WTC11 (cell line): Measurements from ENCODE around the gene RRAS. TPM values are rescaled to one million over a fixed set of nuclear protein-coding genes. Genes with fewer than 3 reads are reported as not detected.

Experiments
- ELF4 ChIP-seq: sonication (generic); formaldehyde crosslinking; IDR thresholded peaks from 2 replicates; pipeline ENCODE4 v1.8.1; 2022; ENCODE audit warnings: low read depth, mild to moderate bottlenecking, moderate library complexity, missing genetic modification reagents
- FOXJ3 ChIP-seq: sonication (generic); formaldehyde crosslinking; IDR thresholded peaks from 2 replicates; pipeline ENCODE4 v1.9.0; 2021; ENCODE audit warnings: missing genetic modification reagents, mild to moderate bottlenecking, borderline replicate concordance
- FOXP1 ChIP-seq: sonication (generic); formaldehyde crosslinking; IDR thresholded peaks from 2 replicates; pipeline ENCODE4 v1.8.0; 2022; ENCODE audit warnings: missing genetic modification reagents, mild to moderate bottlenecking, moderate library complexity, borderline replicate concordance
- GTF2I ChIP-seq: fragments of 250-450 bp; sonication (Bioruptor Pico); conservative IDR thresholded peaks from 2 replicates; pipeline ENCODE4 v1.4.0; 2021; ENCODE audit warnings: mild to moderate bottlenecking
- HMGA2 ChIP-seq: fragments of 250-450 bp; sonication (Bioruptor Pico); IDR thresholded peaks from 2 replicates; pipeline ENCODE4 v1.4.0; 2021; ENCODE audit warnings: mild to moderate bottlenecking, moderate library complexity
- JUN ChIP-seq: sonication (generic); formaldehyde crosslinking; IDR thresholded peaks from 2 replicates; pipeline ENCODE4 v1.8.0; 2023; ENCODE audit warnings: mild to moderate bottlenecking, missing genetic modification reagents
- KAT7 ChIP-seq: sonication (generic); formaldehyde crosslinking; IDR thresholded peaks from 2 replicates; pipeline ENCODE4 v1.8.1; 2023; ENCODE audit warnings: missing genetic modification reagents, mild to moderate bottlenecking, borderline replicate concordance
- MYBL2 ChIP-seq: sonication (generic); formaldehyde crosslinking; IDR thresholded peaks from 2 replicates; pipeline ENCODE4 v1.8.1; 2023; ENCODE audit warnings: mild to moderate bottlenecking, moderate library complexity, missing genetic modification reagents
- NR1H2 ChIP-seq: sonication (generic); formaldehyde crosslinking; IDR thresholded peaks from 2 replicates; pipeline ENCODE4 v1.9.0; 2021; ENCODE audit warnings: mild to moderate bottlenecking, moderate library complexity, missing genetic modification reagents
- NR3C1 ChIP-seq: sonication (generic); formaldehyde crosslinking; conservative IDR thresholded peaks from 2 replicates; pipeline ENCODE4 v1.8.1; 2023; ENCODE audit warnings: low read depth, mild to moderate bottlenecking, missing genetic modification reagents
- RELA ChIP-seq: sonication (generic); formaldehyde crosslinking; IDR thresholded peaks from 2 replicates; pipeline ENCODE4 v1.8.1; 2022; ENCODE audit warnings: missing genetic modification reagents, mild to moderate bottlenecking, borderline replicate concordance
- SP1 ChIP-seq: sonication (generic); formaldehyde crosslinking; conservative IDR thresholded peaks from 2 replicates; pipeline ENCODE4 v1.8.1; 2022; ENCODE audit warnings: missing genetic modification reagents
- TP53 ChIP-seq: sonication (generic); formaldehyde crosslinking; IDR thresholded peaks from 2 replicates; pipeline ENCODE4 v1.8.1; 2023; ENCODE audit warnings: mild to moderate bottlenecking, missing genetic modification reagents
- ZNF138 ChIP-seq: sonication (generic); formaldehyde crosslinking; conservative IDR thresholded peaks from 2 replicates; pipeline ENCODE4 v1.8.1; 2022; ENCODE audit warnings: mild to moderate bottlenecking, moderate library complexity, missing genetic modification reagents
- ZNF232 ChIP-seq: sonication (generic); formaldehyde crosslinking; IDR thresholded peaks from 2 replicates; pipeline ENCODE4 v1.8.0; 2022; ENCODE audit warnings: mild to moderate bottlenecking, missing genetic modification reagents
- ZNF263 ChIP-seq: sonication (generic); formaldehyde crosslinking; IDR thresholded peaks from 2 replicates; pipeline ENCODE4 v1.8.1; 2022; ENCODE audit warnings: low read depth, mild to moderate bottlenecking, moderate library complexity, missing genetic modification reagents
- total RNA-seq: library from RNA; stranded (reverse); gene quantifications from 3 replicates; pipeline ENCODE4 v1.2.3, GENCODE V29; 2021
- TF ChIP-seq, protein P1 (sequence below): fragments of 250-450 bp; sonication (Bioruptor Pico); IDR thresholded peaks from 2 replicates; pipeline ENCODE4 v1.9.0; 2021; ENCODE audit warnings: mild to moderate bottlenecking, borderline replicate concordance
- TF ChIP-seq, protein P2 (sequence below): sonication (generic); formaldehyde crosslinking; IDR thresholded peaks from 2 replicates; pipeline ENCODE4 v1.8.1; 2023; ENCODE audit warnings: mild to moderate bottlenecking, missing genetic modification reagents, borderline replicate concordance
- TF ChIP-seq, protein P3 (sequence below): sonication (generic); formaldehyde crosslinking; IDR thresholded peaks from 2 replicates; pipeline ENCODE4 v1.8.0; 2022; ENCODE audit warnings: mild to moderate bottlenecking, missing genetic modification reagents
- TF ChIP-seq, protein P4 (sequence below): sonication (generic); formaldehyde crosslinking; IDR thresholded peaks from 2 replicates; pipeline ENCODE4 v1.8.1; 2022; ENCODE audit warnings: low read depth, missing genetic modification reagents, borderline replicate concordance
- TF ChIP-seq, protein P5 (sequence below): sonication (generic); formaldehyde crosslinking; IDR thresholded peaks from 2 replicates; pipeline ENCODE4 v1.8.0; 2022; ENCODE audit warnings: mild to moderate bottlenecking, missing genetic modification reagents
- TF ChIP-seq, protein P6 (sequence below): sonication (generic); formaldehyde crosslinking; IDR thresholded peaks from 2 replicates; pipeline ENCODE4 v1.8.0; 2023; ENCODE audit warnings: missing genetic modification reagents, mild to moderate bottlenecking, borderline replicate concordance
- TF ChIP-seq, protein P7 (sequence below): sonication (generic); formaldehyde crosslinking; IDR thresholded peaks from 2 replicates; pipeline ENCODE4 v1.8.0; 2023; ENCODE audit warnings: missing genetic modification reagents

The RRAS gene
- total RNA-seq, 1 experiment from 2014 or later, result 11.4 TPM

DNA sequence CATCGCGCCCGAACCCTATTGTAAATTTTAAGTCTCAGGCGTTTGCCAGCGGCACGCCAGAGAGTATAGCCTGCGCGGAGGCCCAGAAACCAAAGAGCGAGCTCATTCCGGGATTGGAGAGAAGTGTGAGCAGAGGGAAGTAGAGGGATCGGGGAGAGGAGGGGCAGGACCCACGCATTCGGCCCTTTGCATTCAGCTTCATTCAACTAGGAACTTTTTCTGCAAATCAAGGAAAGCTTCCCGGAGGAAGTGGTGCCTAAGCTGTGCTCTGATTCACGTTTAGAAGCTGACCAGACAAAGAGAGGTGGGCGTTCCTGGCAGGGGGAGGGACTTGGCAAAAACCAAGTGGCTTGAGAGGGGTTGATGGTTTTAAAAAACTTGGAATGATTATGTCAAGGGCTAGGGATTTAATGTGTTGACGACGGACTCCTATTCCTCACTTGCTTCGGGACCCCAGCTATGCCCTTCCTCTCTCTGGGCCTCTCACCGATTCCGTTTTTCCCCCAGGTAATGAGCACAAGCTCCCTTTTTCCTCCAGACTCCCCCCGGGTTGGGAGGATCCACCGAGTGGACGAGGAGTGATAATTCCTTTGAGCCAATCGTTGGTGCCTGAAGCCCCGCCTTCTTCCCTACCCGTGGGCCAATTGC is 36.3 kb upstream of the RRAS start (continued):
- TF ChIP-seq ZNF232 (CRISPR knock-in tag) (no peak), NR3C1 (CRISPR knock-in tag) (no peak), KAT7 (CRISPR knock-in tag) (no peak), NR1H2 (CRISPR knock-in tag) (no peak), GTF2I (CRISPR knock-in tag) (no peak), TP53 (CRISPR knock-in tag) (no peak), HMGA2 (CRISPR knock-in tag) (no peak), JUN (CRISPR knock-in tag) (no peak), RELA (CRISPR knock-in tag) (no peak), FOXJ3 (no peak), ZNF263 (CRISPR knock-in tag) (no peak), FOXP1 (CRISPR knock-in tag) (no peak), SP1 (peak; percentile 49; the same call in 1 of the 2 replicates), MYBL2 (CRISPR knock-in tag) (no peak), ELF4 (no peak), ZNF138 (no peak)
- TF ChIP-seq, protein P1, sequence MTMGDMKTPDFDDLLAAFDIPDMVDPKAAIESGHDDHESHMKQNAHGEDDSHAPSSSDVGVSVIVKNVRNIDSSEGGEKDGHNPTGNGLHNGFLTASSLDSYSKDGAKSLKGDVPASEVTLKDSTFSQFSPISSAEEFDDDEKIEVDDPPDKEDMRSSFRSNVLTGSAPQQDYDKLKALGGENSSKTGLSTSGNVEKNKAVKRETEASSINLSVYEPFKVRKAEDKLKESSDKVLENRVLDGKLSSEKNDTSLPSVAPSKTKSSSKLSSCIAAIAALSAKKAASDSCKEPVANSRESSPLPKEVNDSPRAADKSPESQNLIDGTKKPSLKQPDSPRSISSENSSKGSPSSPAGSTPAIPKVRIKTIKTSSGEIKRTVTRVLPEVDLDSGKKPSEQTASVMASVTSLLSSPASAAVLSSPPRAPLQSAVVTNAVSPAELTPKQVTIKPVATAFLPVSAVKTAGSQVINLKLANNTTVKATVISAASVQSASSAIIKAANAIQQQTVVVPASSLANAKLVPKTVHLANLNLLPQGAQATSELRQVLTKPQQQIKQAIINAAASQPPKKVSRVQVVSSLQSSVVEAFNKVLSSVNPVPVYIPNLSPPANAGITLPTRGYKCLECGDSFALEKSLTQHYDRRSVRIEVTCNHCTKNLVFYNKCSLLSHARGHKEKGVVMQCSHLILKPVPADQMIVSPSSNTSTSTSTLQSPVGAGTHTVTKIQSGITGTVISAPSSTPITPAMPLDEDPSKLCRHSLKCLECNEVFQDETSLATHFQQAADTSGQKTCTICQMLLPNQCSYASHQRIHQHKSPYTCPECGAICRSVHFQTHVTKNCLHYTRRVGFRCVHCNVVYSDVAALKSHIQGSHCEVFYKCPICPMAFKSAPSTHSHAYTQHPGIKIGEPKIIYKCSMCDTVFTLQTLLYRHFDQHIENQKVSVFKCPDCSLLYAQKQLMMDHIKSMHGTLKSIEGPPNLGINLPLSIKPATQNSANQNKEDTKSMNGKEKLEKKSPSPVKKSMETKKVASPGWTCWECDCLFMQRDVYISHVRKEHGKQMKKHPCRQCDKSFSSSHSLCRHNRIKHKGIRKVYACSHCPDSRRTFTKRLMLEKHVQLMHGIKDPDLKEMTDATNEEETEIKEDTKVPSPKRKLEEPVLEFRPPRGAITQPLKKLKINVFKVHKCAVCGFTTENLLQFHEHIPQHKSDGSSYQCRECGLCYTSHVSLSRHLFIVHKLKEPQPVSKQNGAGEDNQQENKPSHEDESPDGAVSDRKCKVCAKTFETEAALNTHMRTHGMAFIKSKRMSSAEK (CRISPR knock-in tag), result no peak
- TF ChIP-seq, protein P2, sequence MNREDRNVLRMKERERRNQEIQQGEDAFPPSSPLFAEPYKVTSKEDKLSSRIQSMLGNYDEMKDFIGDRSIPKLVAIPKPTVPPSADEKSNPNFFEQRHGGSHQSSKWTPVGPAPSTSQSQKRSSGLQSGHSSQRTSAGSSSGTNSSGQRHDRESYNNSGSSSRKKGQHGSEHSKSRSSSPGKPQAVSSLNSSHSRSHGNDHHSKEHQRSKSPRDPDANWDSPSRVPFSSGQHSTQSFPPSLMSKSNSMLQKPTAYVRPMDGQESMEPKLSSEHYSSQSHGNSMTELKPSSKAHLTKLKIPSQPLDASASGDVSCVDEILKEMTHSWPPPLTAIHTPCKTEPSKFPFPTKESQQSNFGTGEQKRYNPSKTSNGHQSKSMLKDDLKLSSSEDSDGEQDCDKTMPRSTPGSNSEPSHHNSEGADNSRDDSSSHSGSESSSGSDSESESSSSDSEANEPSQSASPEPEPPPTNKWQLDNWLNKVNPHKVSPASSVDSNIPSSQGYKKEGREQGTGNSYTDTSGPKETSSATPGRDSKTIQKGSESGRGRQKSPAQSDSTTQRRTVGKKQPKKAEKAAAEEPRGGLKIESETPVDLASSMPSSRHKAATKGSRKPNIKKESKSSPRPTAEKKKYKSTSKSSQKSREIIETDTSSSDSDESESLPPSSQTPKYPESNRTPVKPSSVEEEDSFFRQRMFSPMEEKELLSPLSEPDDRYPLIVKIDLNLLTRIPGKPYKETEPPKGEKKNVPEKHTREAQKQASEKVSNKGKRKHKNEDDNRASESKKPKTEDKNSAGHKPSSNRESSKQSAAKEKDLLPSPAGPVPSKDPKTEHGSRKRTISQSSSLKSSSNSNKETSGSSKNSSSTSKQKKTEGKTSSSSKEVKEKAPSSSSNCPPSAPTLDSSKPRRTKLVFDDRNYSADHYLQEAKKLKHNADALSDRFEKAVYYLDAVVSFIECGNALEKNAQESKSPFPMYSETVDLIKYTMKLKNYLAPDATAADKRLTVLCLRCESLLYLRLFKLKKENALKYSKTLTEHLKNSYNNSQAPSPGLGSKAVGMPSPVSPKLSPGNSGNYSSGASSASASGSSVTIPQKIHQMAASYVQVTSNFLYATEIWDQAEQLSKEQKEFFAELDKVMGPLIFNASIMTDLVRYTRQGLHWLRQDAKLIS (CRISPR knock-in tag), result no peak
- TF ChIP-seq, protein P3, sequence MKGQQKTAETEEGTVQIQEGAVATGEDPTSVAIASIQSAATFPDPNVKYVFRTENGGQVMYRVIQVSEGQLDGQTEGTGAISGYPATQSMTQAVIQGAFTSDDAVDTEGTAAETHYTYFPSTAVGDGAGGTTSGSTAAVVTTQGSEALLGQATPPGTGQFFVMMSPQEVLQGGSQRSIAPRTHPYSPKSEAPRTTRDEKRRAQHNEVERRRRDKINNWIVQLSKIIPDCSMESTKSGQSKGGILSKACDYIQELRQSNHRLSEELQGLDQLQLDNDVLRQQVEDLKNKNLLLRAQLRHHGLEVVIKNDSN, result no peak
- TF ChIP-seq, protein P4, sequence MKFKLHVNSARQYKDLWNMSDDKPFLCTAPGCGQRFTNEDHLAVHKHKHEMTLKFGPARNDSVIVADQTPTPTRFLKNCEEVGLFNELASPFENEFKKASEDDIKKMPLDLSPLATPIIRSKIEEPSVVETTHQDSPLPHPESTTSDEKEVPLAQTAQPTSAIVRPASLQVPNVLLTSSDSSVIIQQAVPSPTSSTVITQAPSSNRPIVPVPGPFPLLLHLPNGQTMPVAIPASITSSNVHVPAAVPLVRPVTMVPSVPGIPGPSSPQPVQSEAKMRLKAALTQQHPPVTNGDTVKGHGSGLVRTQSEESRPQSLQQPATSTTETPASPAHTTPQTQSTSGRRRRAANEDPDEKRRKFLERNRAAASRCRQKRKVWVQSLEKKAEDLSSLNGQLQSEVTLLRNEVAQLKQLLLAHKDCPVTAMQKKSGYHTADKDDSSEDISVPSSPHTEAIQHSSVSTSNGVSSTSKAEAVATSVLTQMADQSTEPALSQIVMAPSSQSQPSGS (CRISPR knock-in tag), result no peak
- TF ChIP-seq, protein P5, sequence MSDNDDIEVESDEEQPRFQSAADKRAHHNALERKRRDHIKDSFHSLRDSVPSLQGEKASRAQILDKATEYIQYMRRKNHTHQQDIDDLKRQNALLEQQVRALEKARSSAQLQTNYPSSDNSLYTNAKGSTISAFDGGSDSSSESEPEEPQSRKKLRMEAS (CRISPR knock-in tag), result 0 out of 2 replicates have a peak, but pooled peaks have one; percentile 51
- TF ChIP-seq, protein P6, sequence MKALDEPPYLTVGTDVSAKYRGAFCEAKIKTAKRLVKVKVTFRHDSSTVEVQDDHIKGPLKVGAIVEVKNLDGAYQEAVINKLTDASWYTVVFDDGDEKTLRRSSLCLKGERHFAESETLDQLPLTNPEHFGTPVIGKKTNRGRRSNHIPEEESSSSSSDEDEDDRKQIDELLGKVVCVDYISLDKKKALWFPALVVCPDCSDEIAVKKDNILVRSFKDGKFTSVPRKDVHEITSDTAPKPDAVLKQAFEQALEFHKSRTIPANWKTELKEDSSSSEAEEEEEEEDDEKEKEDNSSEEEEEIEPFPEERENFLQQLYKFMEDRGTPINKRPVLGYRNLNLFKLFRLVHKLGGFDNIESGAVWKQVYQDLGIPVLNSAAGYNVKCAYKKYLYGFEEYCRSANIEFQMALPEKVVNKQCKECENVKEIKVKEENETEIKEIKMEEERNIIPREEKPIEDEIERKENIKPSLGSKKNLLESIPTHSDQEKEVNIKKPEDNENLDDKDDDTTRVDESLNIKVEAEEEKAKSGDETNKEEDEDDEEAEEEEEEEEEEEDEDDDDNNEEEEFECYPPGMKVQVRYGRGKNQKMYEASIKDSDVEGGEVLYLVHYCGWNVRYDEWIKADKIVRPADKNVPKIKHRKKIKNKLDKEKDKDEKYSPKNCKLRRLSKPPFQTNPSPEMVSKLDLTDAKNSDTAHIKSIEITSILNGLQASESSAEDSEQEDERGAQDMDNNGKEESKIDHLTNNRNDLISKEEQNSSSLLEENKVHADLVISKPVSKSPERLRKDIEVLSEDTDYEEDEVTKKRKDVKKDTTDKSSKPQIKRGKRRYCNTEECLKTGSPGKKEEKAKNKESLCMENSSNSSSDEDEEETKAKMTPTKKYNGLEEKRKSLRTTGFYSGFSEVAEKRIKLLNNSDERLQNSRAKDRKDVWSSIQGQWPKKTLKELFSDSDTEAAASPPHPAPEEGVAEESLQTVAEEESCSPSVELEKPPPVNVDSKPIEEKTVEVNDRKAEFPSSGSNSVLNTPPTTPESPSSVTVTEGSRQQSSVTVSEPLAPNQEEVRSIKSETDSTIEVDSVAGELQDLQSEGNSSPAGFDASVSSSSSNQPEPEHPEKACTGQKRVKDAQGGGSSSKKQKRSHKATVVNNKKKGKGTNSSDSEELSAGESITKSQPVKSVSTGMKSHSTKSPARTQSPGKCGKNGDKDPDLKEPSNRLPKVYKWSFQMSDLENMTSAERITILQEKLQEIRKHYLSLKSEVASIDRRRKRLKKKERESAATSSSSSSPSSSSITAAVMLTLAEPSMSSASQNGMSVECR (CRISPR knock-in tag), result peak; percentile 60; the same call in 1 of the 2 replicates
- TF ChIP-seq, protein P7, sequence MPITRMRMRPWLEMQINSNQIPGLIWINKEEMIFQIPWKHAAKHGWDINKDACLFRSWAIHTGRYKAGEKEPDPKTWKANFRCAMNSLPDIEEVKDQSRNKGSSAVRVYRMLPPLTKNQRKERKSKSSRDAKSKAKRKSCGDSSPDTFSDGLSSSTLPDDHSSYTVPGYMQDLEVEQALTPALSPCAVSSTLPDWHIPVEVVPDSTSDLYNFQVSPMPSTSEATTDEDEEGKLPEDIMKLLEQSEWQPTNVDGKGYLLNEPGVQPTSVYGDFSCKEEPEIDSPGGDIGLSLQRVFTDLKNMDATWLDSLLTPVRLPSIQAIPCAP (CRISPR knock-in tag), result no peak
